HCT116 (cell line): ENCODE data around the gene CD248. TPM values are rescaled to one million over a fixed set of nuclear protein-coding genes. Genes with fewer than 3 reads are reported as not detected.
A peak's percentile ranks its signal among the peaks of the same experiment; 100 is the strongest.

Experiments
- ATAC-seq: fragments of 200-7000 bp; cut with Tn5 transposase; 2 replicates; pipeline ENCODE4 v1.9.1; 2020; ENCODE audit warnings: mild to moderate bottlenecking, moderate library complexity
- Bru-seq: library from RNA; stranded (reverse); fragments of 400-500 nt; gene quantifications from one replicate; lab custom pipeline; 2021; lab: Mats Ljungman, UMichigan
- BruChase-seq, 2 experiments: library from RNA; stranded (reverse); fragments of 400-500 nt; gene quantifications; one replicate each; lab custom pipeline; 2021; lab: Mats Ljungman, UMichigan
- BruUV-seq: library from RNA; stranded (reverse); fragments of 400-500 nt; replicated peaks from 2 replicates; lab custom pipeline; 2021; lab: Mats Ljungman, UMichigan
- CTCF ChIA-PET: fragments of 300-600 bp; sonication (Branson Sonifier 250); formaldehyde crosslinking; loops from one replicate; lab custom pipeline; 2021; ENCODE audit warnings: antibody characterized with exemption; lab: Charles Lee
- POLR2A ChIA-PET: fragments of 300-600, 350-600 bp; sonication (Branson Sonifier 250); formaldehyde crosslinking; loops from one replicate; lab custom pipeline; 2021; ENCODE audit warnings: antibody characterized with exemption; lab: Charles Lee
- RAD21 ChIA-PET, 2 experiments: fragments of 300-600 bp; sonication (Branson Sonifier 250); formaldehyde crosslinking; loops; one replicate each; lab custom pipeline; 2023; ENCODE audit warnings: low total read pairs in 2 of 2; ENCODE audit not compliant: uncharacterized antibody in 2 of 2, unreplicated experiment in 2 of 2, low non-redundant PET in 1 of 2; lab: Charles Lee
- DNase-seq: peaks from one replicate; pipeline ENCODE4 v3.0.0-alpha.2; 2010; ENCODE audit warnings: low read depth, low spot score
- H2AFZ ChIP-seq: fragments of 200-600 bp; shearing (Covaris generic), sonication (generic); 2 replicates; pipeline ENCODE4 v1.6.1; 2017; ENCODE audit warnings: low read depth, mixed run types, mixed read lengths, antibody characterized with exemption, low read length; ENCODE audit not compliant: poor library complexity, severe bottlenecking
- H3K27ac ChIP-seq: 2 replicates; pipeline ENCODE4 v1.5.1; 2012; ENCODE audit warnings: low read depth, low read length
- H3K27me3 ChIP-seq: fragments of 200-600 bp; sonication (generic); 2 replicates; pipeline ENCODE4 v1.6.1; 2016; ENCODE audit warnings: mixed run types, low read length, mixed read lengths; ENCODE audit not compliant: insufficient read depth
- H3K36me3 ChIP-seq, 2 experiments: fragments of 200-500 bp in 1 of 2; fragments of 200-600 bp in 1 of 2; sonication (Bioruptor generic) in 1 of 2; sonication (generic) in 1 of 2; 2 replicates each; pipeline versions ENCODE4 v1.5.1 to v1.6.1; 2014 to 2016; ENCODE audit warnings: low read length in 2 of 2, inconsistent platforms in 1 of 2, mixed read lengths in 1 of 2, mixed run types in 1 of 2; ENCODE audit not compliant: insufficient read depth in 2 of 2, control insufficient read depth in 1 of 2
- H3K4me1 ChIP-seq, 2 experiments: fragments of 200-600 bp in 1 of 2; sonication (generic) in 1 of 2; 2 replicates each; pipeline versions ENCODE4 v1.5.1 to v1.6.1; 2012 to 2017; ENCODE audit warnings: low read length in 2 of 2, inconsistent platforms in 1 of 2, mild to moderate bottlenecking in 1 of 2, mixed read lengths in 1 of 2, mixed run types in 1 of 2, moderate library complexity in 1 of 2; ENCODE audit not compliant: insufficient read depth in 2 of 2, control insufficient read depth in 1 of 2
- H3K4me2 ChIP-seq: fragments of 200-600 bp; sonication (generic); 2 replicates; pipeline ENCODE4 v1.6.1; 2017; ENCODE audit warnings: mixed run types, low read length, mixed read lengths
- H3K4me3 ChIP-seq, 2 experiments: fragments of 200-600 bp in 1 of 2; sonication (generic) in 1 of 2; replicated peaks in 1 of 2; 2 replicates each; pipeline ENCODE4 v1.5.1; 2011 to 2016; ENCODE audit warnings: low read length in 2 of 2, control low read depth in 1 of 2, low read depth in 1 of 2, mild to moderate bottlenecking in 1 of 2, mixed read lengths in 1 of 2, mixed run types in 1 of 2
- H3K79me2 ChIP-seq: fragments of 200-600 bp; sonication (generic); 2 replicates; pipeline ENCODE4 v1.6.1; 2017; ENCODE audit warnings: mild to moderate bottlenecking, mixed run types, low read length, moderate library complexity, mixed read lengths; ENCODE audit not compliant: insufficient read depth
- H3K9ac ChIP-seq: fragments of 200-600 bp; sonication (generic); 2 replicates; pipeline ENCODE4 v1.6.1; 2016; ENCODE audit warnings: low read length, mixed read lengths
- H3K9me2 ChIP-seq: fragments of 200-600 bp; sonication (generic), shearing (Covaris generic); 2 replicates; pipeline ENCODE4 v1.6.1; 2017; ENCODE audit warnings: mixed run types, mild to moderate bottlenecking, moderate library complexity; ENCODE audit not compliant: insufficient read depth
- H3K9me3 ChIP-seq, 2 experiments: fragments of 200-500 bp in 1 of 2; fragments of 200-600 bp in 1 of 2; sonication (Bioruptor generic) in 1 of 2; sonication (generic) in 1 of 2; 2 replicates each; pipeline ENCODE4 v1.6.1; 2014 to 2017; ENCODE audit warnings: low read length in 2 of 2, mixed read lengths in 2 of 2, inconsistent platforms in 1 of 2, low read depth in 1 of 2, mild to moderate bottlenecking in 1 of 2, mixed run types in 1 of 2, moderate library complexity in 1 of 2; ENCODE audit not compliant: control insufficient read depth in 1 of 2, insufficient read depth in 1 of 2
- H4K20me1 ChIP-seq: fragments of 200-600 bp; sonication (generic), shearing (Covaris generic); 2 replicates; pipeline ENCODE4 v1.6.1; 2017; ENCODE audit warnings: mixed run types, mild to moderate bottlenecking, moderate library complexity; ENCODE audit not compliant: insufficient read depth
- CTCF ChIP-seq, 3 experiments: fragments of 200-600 bp in 1 of 3; sonication (generic) in 1 of 3; IDR thresholded peaks in 2 of 3; conservative IDR thresholded peaks in 1 of 3; 2 replicates each; pipeline ENCODE4 v1.5.1; 2012 to 2017; ENCODE audit warnings: low read depth in 2 of 3, low read length in 2 of 3, antibody characterized with exemption in 1 of 3, borderline replicate concordance in 1 of 3, control low read depth in 1 of 3, mild to moderate bottlenecking in 1 of 3, mixed read lengths in 1 of 3, mixed run types in 1 of 3, moderate library complexity in 1 of 3; ENCODE audit not compliant: insufficient read depth in 1 of 3
- POLR2AphosphoS5 ChIP-seq: IDR thresholded peaks from 2 replicates; pipeline ENCODE4 v1.6.1; 2011; ENCODE audit warnings: mild to moderate bottlenecking, low read depth, low read length, moderate library complexity
- SRF ChIP-seq: IDR thresholded peaks from 2 replicates; pipeline ENCODE4 v1.6.1; 2012; ENCODE audit warnings: low read depth
- intact Hi-C: fragments of 100-400 bp; cut with micrococcal nuclease; formaldehyde crosslinking; loops from 2 replicates; pipeline ENCODE4 v1.10.0; 2022
- long read RNA-seq: library from polyadenylated mRNA; unstranded; transcript quantifications from one replicate; pipeline ENCODE4 v2.0.0, GENCODE V29; 2021; ENCODE audit not compliant: unreplicated experiment
- polyA plus RNA-seq: library from polyadenylated mRNA; unstranded; fragments of >200 nt; gene quantifications from 2 replicates; pipeline ENCODE4 v1.2.1, GENCODE V29; 2012; ENCODE audit warnings: missing spikeins
- total RNA-seq: library from RNA; stranded (reverse); gene quantifications from one replicate; pipeline ENCODE4 v1.2.1, GENCODE V29; 2021; ENCODE audit not compliant: unreplicated experiment

The CD248 gene
- total RNA-seq, result 0.32 TPM
- not detected in 2 replicates for polyA plus RNA-seq
- not detected for Bru-seq, nascent RNA
- BruChase-seq, experiment 1, labeled RNA remaining after a 6-hour chase, result percentile 16 among the genes with signal in this experiment
- not detected for BruChase-seq, experiment 2, labeled RNA remaining after a 2-hour chase
- long read RNA-seq, result 0 reads

GRCh38 chr11:66316849-66317251, at the start of gene CD248:
Gene CD248 (minus strand): TSS chr11:66317044. CDS start chr11:66317027, 17 bp downstream.
- ChIA-PET RAD21 (no interaction called here), CTCF (no interaction called here), POLR2A (no interaction called here)
- Histone ChIP-seq H3K36me3 (no peaks in the 10 kb centered on the region), H3K4me2 (no peak within 1 kb of the TSS), H2AFZ (no peak within 1 kb of the TSS), H3K9me2 (no peaks in the 10 kb centered on the region), H3K27me3 (no peaks in the 10 kb centered on the region), H3K9me3 (no peaks in the 10 kb centered on the region), H3K9ac (no peak within 1 kb of the TSS), H3K4me1 (peaks cover 10 to 19% of the 10 kb centered on the region in 2 experiments), H4K20me1 (no peaks in the 10 kb centered on the region), H3K79me2 (no peaks in the 10 kb centered on the region), H3K27ac (no peak within 1 kb of the TSS), H3K4me3 (no peak within 1 kb of the TSS)
- intact Hi-C loops, result no loop called here
- TF ChIP-seq SRF, result no peak
- ATAC-seq (no peak), DNase-seq (no peak)
- BruUV-seq, result no TSS peak

GRCh38 chr11:66365711-66366619, 49.1 kb upstream of the CD248 start:
- TF ChIP-seq CTCF (IDR thresholded peaks at IDR 0.05 in 2 of 3, conservative IDR thresholded peaks at IDR 0.05 in 1 of 3; ENCODE audit: borderline replicate concordance in 1 of 3, insufficient read depth in 1 of 3, low read depth in 2 of 3, low read length in 2 of 3), result no peak
- peak; percentile 26; the same call in 1 of the 2 replicates for TF ChIP-seq POLR2AphosphoS5
- Histone ChIP-seq H3K9me2 (no peaks in the 10 kb centered on the region), H2AFZ (no peak overlapping the region), H3K9me3 (no peaks in the 10 kb centered on the region), H3K27me3 (no peaks in the 10 kb centered on the region), H3K36me3 (peaks cover 30 to 57% of the 10 kb centered on the region in 2 experiments), H3K79me2 (peaks cover 35% of the 10 kb centered on the region), H4K20me1 (no peaks in the 10 kb centered on the region), H3K4me1 (peaks cover 7 to 18% of the 10 kb centered on the region in 2 experiments), H3K4me3 (no peak overlapping the region), H3K9ac (no peak overlapping the region), H3K27ac (peak overlapping the region; percentile 34), H3K4me2 (no peak overlapping the region)
- ChIA-PET POLR2A (no interaction called here), RAD21 (no interaction called here), CTCF (interaction anchor here (1.1 to 2.8 kb wide), 3 partner anchors 20 to 23 kb away, joined by 3 to 23 read pairs (median 4); no protein-coding TSS in a partner anchor)
- no peak for ATAC-seq
- DNase-seq, result no peak
- BruUV-seq, result no TSS peak
- intact Hi-C loops, result no loop called here
